HG03060 (cell line): ENCODE results near the gene CBX3.
A peak's percentile ranks its signal among the peaks of the same experiment; 100 is the strongest.
"Not testable (repeated sequence)": the region's sequence is repeated elsewhere in the genome, so short reads cannot be mapped to it uniquely, and the experiment has no call there.

Experiments used
- ATAC-seq: cut with Tn5 transposase; IDR thresholded peaks from one replicate; pipeline ENCODE4 v1.9.1; 2021; ENCODE audit warnings: low read depth, moderate number of reproducible peaks; ENCODE audit not compliant: unreplicated experiment

CBX3 gene

GRCh38 chr7:26201247-26202018, at the start of gene CBX3:
CBX3 (plus strand) TSS chr7:26201745; CDS start chr7:26202999, 1,254 bp downstream.
- peak; percentile 24 for ATAC-seq

GRCh38 chr7:26151953-26152781, 49.4 kb upstream of the CBX3 start, which contains the start of gene NFE2L3:
NFE2L3 (plus strand) TSS chr7:26152198; CDS start chr7:26152499, 301 bp downstream.
- ATAC-seq = no peak

- ATAC-seq = not testable (repeated sequence)
Measured at GRCh38 chr7:26152782-26153240, 48.7 kb upstream of the CBX3 start.

- no peak for ATAC-seq
Measured at GRCh38 chr7:26153241-26153822, 48.2 kb upstream of the CBX3 start.

- ATAC-seq = no peak
Measured at GRCh38 chr7:26153823-26154783, 47.4 kb upstream of the CBX3 start.

- ATAC-seq = no peak
Measured at GRCh38 chr7:26155531-26156375, 45.8 kb upstream of the CBX3 start.

- ATAC-seq = no peak
Measured at GRCh38 chr7:26156451-26157420, 44.8 kb upstream of the CBX3 start.

- ATAC-seq = no peak
Measured at GRCh38 chr7:26157520-26158105, 43.9 kb upstream of the CBX3 start.

- no peak for ATAC-seq
Measured at GRCh38 chr7:26159243-26159642, 42.3 kb upstream of the CBX3 start.

GRCh38 chr7:26160896-26161295, 40.6 kb upstream of the CBX3 start:
- ATAC-seq = no peak

GRCh38 chr7:26162431-26162830, 39.1 kb upstream of the CBX3 start:
- no peak for ATAC-seq

- ATAC-seq = not testable (repeated sequence)
Measured at GRCh38 chr7:26163804-26164203, 37.7 kb upstream of the CBX3 start.

- no peak for ATAC-seq
Measured at GRCh38 chr7:26165950-26166683, 35.4 kb upstream of the CBX3 start.

GRCh38 chr7:26166684-26167266, 34.8 kb upstream of the CBX3 start:
- ATAC-seq = no peak

- ATAC-seq = no peak
Measured at GRCh38 chr7:26167303-26167934, 34.1 kb upstream of the CBX3 start.

GRCh38 chr7:26168458-26169023, 33.0 kb upstream of the CBX3 start:
- ATAC-seq = no peak
